Measurements from ENCODE around the gene ACYP2.

GRCh38 chr2:54122171-54122935, 6.9 kb downstream of the ACYP2 start:
- TF ChIP-seq EZH2 (IDR thresholded peaks at IDR 0.05; ENCODE audit: insufficient read depth, poor library complexity, severe bottlenecking) (no peak), EZH2phosphoT487 (IDR thresholded peaks at IDR 0.05; ENCODE audit: insufficient read depth, low read depth) (no peak)

Measured in GM23248 (cell line).